Forelimb muscle (tissue), 1 donor: Measurements from ENCODE around the gene KDM1A. TPM values are rescaled to one million over a fixed set of nuclear protein-coding genes. Genes with fewer than 3 reads are reported as not detected.

Experiments used
- DNase-seq: peaks from one replicate; pipeline ENCODE4 v3.0.0-alpha.2; 2013; ENCODE audit warnings: low read depth
- polyA plus RNA-seq: library from polyadenylated mRNA; unstranded; fragments of 120-200 nt; gene quantifications from one replicate; pipeline ENCODE4 v1.2.1, GENCODE V29; 2013; ENCODE audit not compliant: insufficient read length

KDM1A gene
- polyA plus RNA-seq, 1 donor, result 65.3 TPM

GRCh38 chr1:23013657-23014056 lies 5.6 kb upstream of the KDM1A start:
- DNase-seq, result no peak

- DNase-seq, result peak; percentile 5
Measured at GRCh38 chr1:23018661-23019093, 591 bp upstream of the KDM1A start.

DNA sequence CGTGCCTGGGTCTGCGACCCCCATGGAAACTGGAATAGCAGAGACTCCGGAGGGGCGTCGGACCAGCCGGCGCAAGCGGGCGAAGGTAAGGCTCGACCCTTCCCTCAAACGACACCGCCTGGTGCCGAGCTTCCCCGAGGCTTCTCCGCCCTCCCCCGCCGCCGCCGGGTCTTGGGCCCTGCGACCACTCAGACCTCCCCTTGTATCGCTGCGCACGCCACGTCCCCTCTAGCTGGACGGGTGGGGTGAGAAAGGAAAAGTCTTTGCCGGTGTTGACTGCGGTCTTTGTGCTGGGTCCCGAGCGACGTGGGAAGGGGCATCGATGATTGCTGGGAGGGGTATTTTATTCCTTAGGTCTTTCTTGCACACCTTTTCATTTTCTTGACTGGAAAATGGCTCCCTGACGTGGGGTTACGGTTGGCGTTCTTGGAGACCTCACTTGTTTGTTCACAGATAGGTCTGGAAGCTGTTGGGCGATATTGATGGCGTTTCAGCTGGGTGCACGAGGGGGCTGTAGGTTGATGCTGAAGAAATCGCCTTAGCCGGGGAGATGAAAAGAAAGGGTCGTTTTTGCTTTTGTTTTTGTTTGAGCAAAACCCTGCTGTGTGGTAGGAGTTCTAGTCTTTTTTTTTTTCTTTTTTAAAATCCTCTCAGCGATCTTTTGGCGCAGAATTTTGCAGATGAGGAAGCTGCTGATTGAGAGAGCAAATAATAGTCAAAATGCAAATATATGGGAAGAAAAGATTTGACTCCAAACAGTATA lies 776 bp downstream of the KDM1A start:
- peak; percentile 11 for DNase-seq

GRCh38 chr1:23020706-23021405 lies 1.6 kb downstream of the KDM1A start:
- DNase-seq, result no peak

DNA sequence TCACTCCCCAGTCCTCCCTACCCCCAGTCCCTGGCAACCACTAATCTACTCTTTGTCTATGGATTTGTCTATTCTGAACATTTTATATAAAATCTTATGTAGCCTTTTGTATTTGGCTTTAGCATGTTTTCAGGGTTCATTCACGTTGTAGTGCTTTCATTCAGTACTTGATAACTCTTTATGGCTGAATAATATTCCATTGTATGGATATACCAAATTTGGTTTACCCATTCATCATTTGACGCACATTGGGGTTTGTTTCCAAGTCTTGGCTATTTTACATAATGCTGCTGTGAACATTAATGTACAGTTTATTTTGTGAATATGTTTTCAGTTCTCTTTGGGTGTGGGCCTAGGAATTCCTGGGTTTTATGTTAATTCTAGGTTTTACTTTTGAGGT lies 2.6 kb downstream of the KDM1A start:
- no peak for DNase-seq

DNA sequence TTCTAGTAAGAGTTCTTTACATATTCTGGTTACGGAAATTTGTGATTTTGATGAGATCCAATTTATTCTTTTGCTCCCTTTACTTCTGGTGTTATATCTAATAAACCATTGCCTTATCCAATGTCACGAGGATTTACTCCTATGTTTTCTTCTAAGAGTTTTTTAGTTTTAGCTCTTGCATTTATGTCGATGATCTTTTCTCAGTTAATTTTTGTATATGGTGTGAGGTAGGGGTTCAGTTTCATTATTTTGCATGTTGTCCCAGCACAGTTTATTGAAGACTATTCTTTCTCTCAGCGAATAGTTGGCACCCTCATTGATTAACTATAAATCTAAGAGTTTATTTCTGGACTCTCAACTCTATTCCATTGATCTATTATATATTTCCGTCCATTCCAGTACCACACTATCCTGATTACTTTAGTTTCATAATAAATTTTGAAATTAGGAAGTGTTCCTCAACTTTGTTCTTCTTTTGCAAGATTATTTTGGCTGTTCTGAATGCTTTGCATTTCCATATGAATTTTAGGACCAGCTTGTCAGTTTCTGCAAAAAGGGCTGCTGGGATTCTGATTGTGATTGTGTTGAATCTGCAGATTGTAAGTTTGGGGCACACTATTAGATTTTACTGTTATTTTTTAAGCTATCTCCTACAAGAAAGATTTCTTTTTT lies 4.0 kb downstream of the KDM1A start:
- no peak for DNase-seq

- DNase-seq, result no peak
Measured at GRCh38 chr1:23026568-23026967, 7.3 kb downstream of the KDM1A start.

DNA sequence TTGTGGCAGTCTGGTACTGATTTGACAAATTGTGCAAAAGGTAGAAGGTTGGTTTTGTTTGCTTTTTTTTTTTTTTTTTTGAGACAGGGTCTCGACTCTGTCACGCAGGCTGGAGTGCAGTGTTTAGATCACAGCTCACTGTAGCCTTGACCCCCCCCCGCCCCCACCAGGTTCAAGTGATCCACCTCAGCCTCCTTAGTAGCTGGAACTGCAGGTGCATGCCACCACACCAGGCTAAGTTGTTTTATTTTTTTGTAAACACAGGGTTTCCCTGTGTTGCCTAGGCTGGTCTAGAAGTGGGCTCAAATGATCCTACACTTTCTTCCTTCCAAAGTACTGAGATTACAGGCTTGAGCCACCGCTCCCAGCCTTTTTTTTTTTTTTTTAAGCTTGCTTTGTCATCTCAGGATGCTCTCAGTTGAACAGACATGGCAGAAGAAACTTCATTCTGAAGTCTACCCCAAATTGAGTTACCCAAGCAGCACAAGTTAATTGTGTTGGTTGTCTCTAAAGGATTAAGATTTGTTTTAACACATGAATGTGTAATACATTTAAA lies 8.2 kb downstream of the KDM1A start:
- DNase-seq, result no peak

GRCh38 chr1:23029337-23029736 lies 10.1 kb downstream of the KDM1A start:
- DNase-seq, result no peak

- no peak for DNase-seq
Measured at GRCh38 chr1:23035823-23036452, 16.7 kb downstream of the KDM1A start.

DNA sequence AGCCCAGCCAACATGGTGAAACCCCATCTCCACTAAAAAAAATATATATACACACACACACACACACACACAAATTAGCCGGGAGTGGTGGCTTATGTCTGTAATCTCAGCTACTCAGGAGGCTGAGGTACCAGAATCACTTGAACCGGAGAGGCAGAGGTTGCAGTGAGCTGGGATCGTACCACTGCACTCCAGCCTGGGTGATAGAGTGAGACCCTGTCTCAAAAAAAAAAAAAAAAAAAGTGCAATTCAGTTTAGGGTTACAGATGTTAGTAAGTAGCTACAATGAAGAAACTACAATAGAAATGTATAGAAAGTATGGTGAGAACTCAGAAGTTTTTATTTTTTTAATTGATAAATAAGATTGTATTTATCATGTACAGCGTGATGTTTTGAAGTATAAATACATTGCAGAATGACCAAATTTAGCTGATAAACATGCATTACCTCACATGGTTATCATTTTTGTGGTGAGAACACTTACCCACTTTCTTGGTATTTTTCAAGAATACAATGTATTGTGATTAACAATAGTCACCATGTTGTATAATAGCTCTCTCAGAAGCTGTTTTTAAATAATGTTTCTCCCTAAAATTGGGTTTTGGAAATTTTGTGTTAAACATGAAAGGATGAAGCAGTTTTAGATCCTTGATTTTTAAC lies 17.9 kb downstream of the KDM1A start:
- DNase-seq, result no peak

DNA sequence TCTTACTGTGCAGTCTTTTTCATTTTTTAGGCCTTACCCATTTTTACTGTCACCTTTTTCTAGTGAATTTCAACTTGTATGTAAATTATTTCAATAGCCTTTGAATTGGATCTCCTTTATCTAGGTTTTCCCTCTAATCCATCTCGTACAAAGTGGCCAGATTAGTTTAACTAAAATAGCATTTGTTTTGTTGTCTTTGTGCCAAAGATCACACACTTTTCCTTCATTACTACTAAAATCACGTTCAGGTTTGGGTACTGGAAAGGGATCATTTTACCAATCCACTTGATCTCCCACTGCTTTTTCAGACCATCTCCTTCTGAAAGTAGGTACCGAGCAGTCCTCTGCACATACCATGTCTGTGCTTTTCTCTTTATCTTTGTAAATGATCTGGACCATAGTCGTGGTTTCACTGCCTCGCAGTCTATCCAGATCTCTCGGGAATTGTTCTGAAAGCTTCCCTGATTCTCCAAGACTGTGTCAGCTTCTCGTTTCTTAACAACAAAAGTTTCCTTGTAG lies 20.1 kb downstream of the KDM1A start:
- no peak for DNase-seq

GRCh38 chr1:23040509-23040908 lies 21.2 kb downstream of the KDM1A start:
- DNase-seq, result no peak

- no peak for DNase-seq
Measured at GRCh38 chr1:23044035-23044434, 24.8 kb downstream of the KDM1A start.

DNA sequence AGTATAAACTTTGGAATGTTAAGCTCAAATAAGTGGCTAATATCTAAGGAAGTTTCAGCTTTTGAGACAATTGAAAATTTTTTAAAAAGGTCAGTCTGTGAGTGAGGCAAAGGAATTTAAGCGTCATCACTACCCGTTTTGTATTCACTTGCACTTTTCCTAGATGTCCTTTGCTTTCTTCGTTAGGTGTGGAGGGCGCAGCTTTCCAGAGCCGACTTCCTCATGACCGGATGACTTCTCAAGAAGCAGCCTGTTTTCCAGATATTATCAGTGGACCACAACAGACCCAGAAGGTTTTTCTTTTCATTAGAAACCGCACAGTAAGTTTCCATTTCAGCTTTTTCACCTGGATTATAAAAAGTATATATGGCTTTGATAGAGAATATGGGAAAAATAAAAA lies 30.9 kb downstream of the KDM1A start:
- no peak for DNase-seq

GRCh38 chr1:23051290-23051909 lies 32.1 kb downstream of the KDM1A start:
- DNase-seq, result no peak

DNA sequence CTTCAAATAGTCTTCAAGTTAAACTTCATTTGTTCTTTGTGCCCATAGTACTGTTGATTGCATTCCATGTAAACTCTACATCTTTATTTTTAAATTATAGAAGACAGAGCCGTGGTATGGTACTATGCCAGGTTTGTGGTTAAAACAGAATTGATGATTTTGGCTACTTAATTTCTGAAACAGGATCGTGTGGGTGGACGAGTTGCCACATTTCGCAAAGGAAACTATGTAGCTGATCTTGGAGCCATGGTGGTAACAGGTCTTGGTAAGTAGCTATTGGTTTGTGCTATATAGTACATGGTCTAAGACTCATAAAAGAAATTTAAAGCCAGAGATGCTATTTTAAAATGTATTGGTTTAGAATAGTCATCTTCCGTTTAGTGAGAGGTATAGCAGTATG lies 38.0 kb downstream of the KDM1A start:
- DNase-seq, result no peak

GRCh38 chr1:23062271-23062670 lies 43.0 kb downstream of the KDM1A start:
- DNase-seq, result no peak

DNA sequence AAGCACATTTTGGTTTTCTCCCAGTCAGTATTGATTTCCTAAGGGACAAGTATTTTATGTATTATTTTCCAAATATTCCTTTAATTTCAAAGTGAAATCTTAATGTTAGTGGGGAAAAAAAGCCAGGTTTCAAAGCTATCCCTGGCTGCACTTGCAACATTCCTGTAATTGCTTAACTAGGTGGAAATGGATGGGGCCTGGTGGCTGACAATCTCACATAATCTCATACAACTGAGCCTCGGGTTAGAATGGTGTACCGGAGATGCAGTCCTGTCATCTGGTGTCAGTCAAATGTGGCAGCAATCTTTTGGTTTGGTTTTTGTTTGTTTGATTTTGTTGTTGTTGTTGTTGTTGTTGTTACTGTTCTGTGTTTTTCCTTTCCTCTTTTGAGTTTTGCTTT lies 46.1 kb downstream of the KDM1A start:
- no peak for DNase-seq

GRCh38 chr1:23066075-23066474 lies 46.8 kb downstream of the KDM1A start:
- no peak for DNase-seq

- DNase-seq, result no peak
Measured at GRCh38 chr1:23069149-23069548, 49.9 kb downstream of the KDM1A start.
